Transverse colon (tissue), 4 donors: ENCODE measurements around the gene CELSR3.

Experiments used
- CTCF ChIP-seq, 5 experiments: fragments of 200-600 bp in 3 of 5; fragments of 450-650 bp in 2 of 5; sonication (generic) in 3 of 5; IDR thresholded peaks; 1 replicate in 2 of 5; 2 replicates in 3 of 5; pipeline ENCODE4 v1.5.1; 2016 to 2017; ENCODE audit warnings: antibody characterized with exemption in 5 of 5, inconsistent platforms in 3 of 5, mild to moderate bottlenecking in 2 of 5, moderate library complexity in 1 of 5
- EP300 ChIP-seq: sonication (generic); formaldehyde crosslinking; IDR thresholded peaks from one replicate; pipeline ENCODE4 v1.6.1; 2017; ENCODE audit warnings: antibody characterized with exemption, low read depth
- POLR2AphosphoS5 ChIP-seq, 3 donors: sonication (generic); formaldehyde crosslinking; IDR thresholded peaks; one replicate each; pipeline ENCODE4 v1.6.1; 2016; ENCODE audit warnings: antibody characterized with exemption in 3 of 3

- no peak for TF ChIP-seq CTCF (IDR thresholded peaks at IDR 0.05)
- TF ChIP-seq POLR2AphosphoS5 (IDR thresholded peaks at IDR 0.05): no peak
- no peak for TF ChIP-seq EP300
These were observed 10.9 kb downstream of the CELSR3 start for GRCh38 chr3:48651771-48652170.
